Activated naive CD4-positive, alpha-beta T cell treated with anti-CD3 and anti-CD28 coated beads, Interleukin-2, amount 50 U/mL, for 16 hours (primary cell): ENCODE results near the gene DHRS7.

Experiments used
- DNase-seq: peaks from one replicate; pipeline ENCODE4 v3.0.0-alpha.2; 2020

Gene DHRS7, protein sequence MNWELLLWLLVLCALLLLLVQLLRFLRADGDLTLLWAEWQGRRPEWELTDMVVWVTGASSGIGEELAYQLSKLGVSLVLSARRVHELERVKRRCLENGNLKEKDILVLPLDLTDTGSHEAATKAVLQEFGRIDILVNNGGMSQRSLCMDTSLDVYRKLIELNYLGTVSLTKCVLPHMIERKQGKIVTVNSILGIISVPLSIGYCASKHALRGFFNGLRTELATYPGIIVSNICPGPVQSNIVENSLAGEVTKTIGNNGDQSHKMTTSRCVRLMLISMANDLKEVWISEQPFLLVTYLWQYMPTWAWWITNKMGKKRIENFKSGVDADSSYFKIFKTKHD

DNA sequence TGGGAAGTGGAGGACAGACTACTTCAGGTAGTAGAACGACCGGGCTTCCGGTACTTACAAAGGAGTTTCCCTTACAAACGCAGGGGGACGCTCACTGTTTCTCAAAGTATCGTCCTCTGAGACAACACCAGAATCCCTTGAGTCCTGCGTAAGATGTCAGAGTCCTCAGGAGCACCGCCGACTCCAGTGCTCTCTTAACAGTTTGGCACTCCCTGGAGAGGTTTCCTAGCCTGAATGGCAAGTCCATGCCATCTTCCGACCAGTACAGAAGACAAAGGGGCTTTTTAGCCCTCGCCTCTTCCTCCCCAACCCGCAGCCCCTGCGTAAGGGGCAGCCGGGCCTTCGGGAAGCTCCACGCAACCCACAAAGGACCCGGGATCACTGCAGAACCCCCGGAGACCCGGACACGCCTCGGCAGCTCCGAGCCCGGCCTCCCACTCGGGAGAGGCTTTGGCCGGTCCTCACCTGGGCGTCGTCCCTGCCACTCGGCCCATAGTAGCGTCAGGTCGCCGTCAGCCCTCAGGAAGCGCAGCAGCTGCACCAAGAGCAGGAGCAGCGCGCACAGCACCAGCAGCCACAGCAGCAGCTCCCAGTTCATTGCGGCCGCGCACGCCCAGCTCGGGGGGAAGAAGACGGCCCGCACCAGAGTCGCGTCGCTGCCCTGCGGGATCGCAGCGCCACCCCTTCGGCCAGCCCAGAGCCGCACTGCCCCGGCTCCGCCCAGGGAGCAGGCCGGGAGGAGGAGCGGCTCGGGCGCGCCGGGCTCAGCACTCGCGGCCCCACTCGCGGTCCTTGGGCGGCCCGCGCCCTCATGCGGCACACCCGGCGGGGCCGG, at the start of gene DHRS7:
TSS of gene DHRS7 (minus strand) at position 687 of the 835 bp plus-strand sequence. CDS start at position 598, 89 bp downstream.
- DNase-seq, result peak; percentile 58

DNA sequence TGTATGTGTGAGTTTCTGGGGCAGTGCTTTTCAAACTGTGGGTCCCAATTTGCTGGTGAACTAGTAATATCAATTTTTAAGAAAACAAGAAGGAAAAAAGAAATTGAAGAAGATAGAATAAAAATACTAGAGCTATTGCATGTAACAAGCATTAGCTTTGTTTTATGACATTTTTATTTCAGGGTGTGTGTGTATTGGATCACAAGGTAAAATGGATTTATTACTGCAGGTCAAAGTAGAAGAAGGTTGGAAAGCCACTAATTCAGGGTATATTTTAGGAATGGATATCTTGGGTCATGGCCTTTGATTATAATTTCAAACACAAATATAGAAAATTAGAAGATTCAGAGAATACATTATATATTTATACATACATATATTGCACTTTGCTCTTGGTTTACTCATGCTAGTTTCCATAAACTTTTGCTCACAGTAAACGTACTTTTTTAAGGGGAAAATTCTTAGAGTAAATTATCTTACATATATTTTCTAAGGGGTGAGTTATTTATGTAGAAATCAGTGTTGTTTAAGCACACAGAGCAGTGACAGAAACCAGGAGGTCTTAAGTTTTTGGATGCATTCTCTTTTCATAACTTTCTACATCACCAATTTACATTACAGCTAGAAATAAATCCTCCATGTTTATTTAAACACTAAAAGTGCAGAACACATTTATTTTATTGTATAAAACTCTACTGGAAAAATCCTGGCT, 49.4 kb upstream of the DHRS7 start:
- no peak for DNase-seq

DNA sequence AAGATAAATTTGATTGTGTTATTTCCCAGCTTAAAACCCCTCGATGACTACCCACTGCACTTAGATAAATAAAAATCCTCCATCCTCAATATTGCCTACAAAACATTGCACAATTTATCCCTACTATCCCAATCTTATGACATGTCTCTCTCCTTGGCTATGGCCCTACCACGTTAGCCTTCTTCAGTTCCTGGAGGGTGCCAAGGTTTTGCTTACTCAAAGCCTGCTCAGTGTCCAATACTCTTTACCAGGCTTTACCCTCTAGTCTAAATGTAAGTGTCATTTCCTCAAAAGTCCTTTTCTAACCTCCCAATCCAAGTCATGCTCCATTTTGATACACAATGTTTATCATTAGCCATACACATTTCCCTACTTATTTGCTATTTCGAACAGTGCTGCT, 48.8 kb upstream of the DHRS7 start:
- no peak for DNase-seq

DNA sequence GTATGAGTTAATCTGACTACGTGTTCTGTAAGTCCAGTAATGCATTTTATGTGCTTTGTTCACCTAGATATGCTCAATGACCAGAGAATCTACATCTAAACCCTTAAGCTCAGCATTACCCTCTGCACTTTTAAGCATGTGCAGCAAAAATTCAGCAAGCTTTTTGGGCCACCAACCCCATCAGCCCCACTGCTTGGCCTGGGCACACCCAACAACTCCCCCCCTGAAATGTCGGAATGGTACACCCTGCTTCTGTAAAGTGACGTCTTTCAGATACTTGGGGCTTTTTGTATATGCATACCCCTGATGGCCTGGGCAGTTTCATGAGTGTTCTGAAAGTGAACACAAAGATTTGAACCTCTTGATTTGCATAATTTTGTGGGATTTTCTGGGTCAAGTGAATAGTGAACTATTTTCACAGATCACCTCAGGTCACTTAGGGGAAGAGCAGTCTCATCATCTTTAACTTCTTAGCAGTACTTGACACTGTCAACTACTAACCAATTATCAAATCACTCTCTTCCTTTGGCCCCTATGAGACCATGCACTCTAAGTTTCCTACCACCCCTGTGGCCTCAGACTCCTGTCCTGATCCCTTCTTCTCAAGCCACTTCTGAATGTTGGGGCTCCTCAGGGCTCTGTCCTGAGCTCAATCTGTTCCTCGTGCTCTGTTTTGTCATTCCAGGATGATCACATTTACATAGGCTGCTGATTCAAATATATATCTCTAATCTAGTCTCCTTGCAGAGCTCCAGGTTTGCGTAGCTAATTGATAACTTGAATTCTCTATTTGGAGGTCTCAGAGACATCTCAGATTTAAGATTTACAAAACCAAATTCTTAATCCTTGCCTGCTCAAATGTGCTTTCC, 47.5 kb upstream of the DHRS7 start:
- no peak for DNase-seq

DNA sequence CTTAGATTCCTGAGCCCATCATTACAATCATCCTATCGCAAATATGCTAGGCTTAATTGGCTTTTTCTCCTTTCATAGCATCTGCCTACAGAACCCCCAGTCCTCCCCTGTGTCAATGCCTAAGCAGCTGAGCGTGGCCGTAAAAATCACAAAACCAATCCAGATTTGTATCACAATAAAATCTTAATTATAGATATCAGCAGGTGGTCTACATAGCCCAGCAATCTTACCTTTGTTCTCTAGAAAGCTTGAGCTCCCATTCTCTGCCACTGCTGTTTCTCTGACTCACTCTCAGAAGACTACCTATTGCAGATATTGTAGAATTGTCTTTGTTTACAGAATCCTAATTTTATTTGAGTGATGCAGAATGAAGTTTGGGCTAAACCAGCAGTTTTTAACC, 46.0 kb upstream of the DHRS7 start:
- DNase-seq, result no peak

DNA sequence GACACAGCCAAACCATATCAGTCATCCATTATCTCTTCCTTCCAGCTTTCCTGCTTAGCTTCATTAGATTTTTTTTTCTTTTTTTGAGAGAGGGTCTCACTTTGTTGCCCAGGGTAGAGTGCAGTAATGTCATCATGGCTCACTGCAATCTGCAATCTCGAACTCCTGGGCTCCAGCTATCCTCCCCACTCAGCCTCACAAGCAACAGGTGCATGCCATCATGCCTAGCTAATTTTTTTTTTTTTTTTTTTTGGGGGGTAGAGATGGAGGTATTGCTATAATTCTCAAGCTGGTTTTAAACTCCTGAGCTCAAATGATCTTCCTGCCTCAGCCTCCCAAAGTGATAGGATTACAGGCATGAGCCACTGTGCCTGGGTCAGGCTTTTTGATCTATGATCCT, 45.5 kb upstream of the DHRS7 start:
- DNase-seq, result no peak

DNA sequence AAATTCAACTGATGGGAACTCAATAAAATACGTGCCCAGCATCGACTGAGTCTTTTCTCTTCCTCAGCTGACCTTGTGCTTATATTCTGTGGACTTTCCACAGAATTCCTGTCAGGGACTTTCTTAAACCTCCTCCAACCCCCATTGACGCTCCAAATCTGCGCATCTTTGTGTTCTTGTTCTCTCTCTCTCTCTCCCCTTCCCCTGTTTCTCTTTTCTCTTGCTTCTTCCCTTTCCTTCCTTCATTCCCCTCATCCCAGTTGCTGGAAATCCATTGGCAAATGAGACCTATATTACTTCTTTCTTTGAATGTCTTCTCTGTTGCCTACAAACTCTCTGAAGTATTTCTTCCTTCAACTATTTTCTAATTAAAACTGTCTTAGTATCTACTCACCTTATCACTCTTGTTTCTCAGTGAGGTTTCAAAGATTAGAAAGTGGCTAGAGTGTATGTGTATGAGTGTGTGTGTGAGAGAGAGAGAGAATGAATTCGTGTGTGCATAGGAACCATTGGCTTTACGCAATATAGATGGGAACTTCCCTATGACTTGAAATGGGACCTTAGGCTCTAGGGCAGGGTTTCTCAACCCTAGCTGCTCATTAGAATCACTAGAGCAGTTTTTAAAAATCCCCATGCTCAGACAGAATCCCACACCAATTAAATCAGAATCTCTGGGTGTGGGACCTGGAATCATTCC, 41.8 kb upstream of the DHRS7 start:
- DNase-seq, result no peak

DNA sequence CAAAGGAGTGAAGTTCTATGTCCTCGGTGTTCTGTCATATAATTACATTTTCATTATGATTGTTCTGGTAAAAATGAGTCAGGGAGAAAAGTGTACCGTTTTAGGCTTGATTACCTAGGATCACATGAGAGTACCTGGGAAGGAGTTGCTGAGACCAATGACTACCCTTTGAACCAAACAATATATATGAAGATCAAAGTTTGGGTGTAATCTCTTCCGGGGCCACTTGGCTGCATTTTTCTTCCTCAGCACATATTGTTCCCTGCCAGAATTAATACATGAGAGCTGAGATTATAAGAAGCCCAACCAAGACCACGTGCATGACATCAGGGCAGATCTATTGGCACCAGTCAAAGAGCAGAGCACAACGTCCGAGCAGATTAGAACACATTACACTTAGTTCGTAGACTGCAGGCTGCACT, 41.1 kb upstream of the DHRS7 start:
- DNase-seq, result no peak

DNA sequence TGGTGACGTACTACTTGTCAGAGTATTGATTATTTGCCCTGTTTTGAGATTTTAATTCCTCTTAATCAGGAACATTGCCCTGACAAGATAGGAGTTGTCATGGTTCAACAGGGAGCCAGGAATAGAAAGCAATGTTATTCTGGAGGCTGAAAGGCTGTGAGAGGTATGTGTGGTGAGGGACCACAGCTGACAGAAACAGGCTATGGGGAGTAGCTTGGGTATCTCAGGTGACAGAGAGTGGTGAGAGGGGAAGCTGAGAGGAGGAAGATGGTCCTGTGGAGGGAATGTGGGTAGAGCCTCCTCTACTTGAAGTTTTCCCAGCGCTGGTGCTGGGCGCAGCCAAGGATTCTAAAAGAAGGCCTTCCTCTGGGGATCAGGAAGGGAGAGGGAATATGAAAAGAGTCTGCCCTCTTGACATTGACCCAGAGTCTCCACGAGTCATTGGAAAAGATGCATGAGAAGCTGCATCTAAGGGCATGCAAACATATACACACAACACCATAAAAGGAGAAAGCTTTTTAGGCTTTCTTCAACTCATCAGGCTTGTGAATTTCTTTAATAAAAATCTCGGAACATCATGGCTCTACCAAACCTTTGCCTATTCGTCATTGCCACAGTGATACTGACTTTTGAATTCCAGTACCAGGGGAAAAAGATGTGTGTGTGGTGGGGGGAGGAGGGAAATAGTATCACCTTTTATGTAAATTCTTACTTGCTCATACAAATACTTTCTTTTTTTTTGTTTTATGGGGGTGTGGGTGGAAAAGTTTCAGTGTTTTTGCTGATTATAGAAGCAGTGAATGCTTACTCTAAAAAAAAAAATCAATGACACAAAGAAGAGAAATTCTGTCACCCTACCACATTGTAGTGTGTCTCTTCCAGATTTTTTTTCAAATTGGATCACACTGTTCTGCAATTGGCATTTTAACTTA, 39.9 kb upstream of the DHRS7 start:
- DNase-seq, result no peak

DNA sequence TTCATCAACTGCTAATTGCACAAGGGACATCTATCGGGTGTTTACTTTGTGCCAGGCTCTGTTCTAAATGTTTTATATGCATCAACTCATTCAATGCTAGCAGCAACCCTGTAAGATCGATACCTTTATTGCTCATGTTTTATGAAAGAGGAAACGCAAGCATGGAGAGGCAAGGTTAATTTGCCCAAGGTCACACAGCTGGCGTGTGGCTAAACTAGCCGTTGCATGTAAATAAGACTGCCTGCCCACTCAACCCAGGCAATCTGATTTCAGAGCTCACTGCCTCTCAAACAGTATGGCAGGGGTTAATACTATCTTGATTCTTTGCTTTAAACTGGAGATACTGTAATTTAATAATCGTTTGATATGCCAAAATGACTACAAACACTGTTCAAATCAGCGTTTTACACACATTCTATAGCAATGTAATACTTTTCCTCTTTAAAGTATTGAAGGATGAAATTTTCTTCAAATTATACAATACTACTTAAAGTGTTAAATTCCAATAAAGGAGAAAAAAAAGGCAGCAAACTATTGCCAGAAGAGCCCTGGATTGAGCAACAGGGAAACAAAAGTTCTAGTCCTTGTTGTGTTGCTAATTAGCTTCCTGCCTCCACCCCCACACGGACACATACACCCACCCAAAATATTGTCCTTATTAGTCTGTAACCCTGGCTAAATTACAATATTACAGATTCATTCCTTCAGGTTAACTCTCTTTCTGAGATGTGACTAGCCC, 39.1 kb upstream of the DHRS7 start:
- DNase-seq, result no peak

DNA sequence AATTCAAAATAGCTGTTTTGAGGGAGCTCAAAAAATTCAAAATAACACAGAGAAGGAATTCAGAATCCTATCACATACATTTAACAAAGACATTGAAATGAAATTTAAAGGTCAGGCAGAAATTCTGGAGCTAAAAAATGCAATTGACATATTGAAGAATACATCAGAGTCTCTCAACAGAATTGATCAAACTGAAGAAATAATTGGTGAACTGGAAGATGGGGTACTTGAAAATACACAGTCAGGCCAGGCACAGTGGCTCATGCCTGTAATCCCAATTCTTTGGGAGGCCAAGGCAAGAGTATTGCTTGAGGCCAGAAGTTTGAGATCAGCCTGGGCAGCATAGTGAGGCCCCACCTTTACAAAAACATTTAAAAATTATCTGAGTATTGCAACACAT, 34.1 kb upstream of the DHRS7 start:
- no peak for DNase-seq

DNA sequence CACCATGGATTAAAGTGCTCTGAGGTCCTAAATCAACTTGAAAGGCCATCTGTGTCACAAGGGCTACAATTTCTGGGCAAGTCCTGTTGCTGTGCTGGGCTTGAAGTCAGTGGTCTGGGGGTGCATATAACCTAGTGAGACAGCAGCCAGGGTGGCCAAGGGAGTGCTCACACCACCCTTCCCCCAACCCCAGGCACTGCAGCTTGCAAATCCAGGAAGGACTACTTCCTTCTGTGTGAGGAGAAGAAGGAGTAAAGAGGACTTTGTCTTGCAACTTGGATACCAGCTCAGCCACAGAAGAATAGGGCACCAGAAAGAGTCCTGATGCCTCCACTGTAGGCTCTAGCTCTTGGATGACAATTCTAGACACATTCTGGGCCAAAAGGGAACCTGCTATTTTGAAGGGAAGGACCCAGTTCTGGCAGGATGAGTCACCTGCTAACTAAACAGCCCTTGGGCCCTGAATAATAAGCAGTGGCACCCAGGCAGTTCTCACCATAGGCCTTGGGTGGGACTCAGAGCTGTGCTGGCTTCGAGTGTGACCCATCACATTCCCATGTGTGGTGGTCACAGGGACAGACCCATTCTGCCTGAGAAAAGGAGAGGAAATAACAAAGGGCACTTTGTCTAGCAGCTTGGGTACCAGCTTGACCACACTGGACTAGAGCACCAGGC, 32.6 kb upstream of the DHRS7 start:
- no peak for DNase-seq

DNA sequence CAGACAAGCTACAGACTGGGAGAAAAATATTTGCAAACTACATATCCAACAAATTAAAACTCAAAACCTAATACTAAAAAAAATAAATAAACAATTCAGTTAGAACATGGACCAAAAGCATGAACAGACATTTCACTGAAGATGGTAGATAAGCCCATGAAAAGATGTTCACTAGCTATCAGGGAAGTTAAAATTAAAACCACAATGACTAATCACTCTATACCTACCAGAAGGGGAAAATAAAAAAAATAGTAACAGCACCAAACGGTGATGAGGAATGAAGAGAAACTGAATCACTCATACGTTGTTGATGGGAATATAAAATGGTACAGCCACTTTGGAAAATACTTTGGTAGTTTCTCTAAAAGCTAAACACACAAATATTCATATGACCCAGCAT, 31.1 kb upstream of the DHRS7 start:
- DNase-seq, result no peak

DNA sequence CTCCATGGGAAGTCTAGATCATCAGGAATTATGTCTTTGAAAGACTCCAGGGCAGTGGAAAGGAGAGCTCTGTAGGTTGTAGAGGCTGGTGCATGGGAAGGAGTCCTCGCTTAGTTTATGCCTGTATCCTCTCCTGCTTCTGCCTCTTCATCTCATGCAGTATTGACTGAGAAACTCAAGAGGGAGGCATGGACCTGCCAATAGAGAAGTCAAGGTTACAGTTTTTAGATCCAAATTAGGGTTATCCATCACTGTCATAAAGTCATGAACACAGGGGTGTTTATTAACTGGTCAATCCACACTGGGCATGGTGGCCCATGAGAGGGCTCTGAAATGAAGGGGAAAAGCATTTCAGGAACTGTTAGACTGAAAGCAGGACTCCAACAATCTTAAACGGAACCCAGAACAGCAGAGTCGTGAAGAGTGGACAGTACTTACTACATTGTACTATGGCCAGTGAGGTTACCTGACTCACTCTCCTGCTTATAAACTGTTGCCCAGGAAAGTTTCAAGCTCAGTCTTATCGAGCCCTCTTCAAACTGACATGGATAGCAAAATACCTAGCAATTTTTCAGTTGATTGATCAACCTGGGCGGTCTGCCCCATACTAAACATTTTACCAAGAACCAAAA, 30.1 kb upstream of the DHRS7 start:
- DNase-seq, result no peak

DNA sequence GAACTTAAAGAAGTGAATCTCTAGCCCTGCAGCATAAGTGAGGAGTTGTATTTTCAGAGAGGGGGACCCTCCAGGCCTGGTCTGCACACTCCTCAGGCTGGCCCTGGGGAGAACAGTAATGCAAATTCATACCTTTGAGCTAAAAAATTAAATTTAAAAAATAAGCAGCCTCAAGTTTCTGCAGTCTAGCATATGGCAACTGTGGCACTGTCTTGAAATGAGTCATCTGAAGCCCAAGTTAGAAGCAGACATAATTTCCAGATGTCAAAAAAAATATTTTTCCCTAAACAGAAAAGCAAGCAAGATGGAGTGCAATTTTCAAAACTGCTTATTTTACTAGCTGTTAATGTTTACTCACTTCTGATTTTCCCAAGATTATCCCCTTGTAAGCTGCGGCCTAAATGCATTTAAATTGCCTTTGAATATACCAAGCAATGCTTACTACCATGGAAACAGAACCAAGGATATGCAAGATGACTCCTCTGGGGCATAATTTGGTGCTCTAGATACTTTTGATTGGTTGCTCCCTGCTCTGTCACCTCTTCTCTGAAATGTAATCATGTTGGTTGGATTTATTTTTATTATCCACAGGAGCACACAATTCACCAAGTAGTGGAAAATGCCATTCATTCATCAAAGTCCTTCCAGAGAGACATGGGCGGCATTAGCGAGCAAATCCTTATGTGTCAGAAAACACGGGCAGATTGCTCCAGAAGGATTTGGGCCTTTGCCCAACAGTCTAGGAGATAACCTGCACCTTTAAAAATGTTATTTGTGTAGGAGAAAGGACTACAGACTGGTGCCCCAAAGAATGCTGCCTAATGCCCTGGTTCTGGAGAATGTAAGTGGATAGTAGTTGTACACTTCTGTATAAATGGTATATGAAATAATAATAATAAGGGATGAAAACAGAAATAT, 25.0 kb upstream of the DHRS7 start:
- DNase-seq, result no peak

DNA sequence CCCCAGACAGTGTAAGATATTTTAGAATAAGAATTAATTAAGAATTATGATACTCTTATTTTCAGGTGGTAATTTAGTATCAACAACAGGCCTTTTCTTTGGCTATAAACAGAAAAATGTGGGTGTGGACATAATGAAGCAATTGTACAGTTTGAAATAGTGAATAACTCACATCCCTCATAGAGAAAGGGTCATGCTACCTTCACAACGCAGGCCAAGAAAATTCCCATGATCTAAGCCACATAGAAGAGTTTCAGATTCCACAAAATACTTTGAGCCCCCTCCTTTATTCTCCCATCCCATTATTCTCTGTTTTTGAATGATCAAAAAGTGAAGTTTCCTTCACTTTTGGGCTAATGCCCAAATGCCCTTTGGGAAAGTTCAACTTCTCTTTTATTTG, 23.5 kb upstream of the DHRS7 start:
- no peak for DNase-seq

DNA sequence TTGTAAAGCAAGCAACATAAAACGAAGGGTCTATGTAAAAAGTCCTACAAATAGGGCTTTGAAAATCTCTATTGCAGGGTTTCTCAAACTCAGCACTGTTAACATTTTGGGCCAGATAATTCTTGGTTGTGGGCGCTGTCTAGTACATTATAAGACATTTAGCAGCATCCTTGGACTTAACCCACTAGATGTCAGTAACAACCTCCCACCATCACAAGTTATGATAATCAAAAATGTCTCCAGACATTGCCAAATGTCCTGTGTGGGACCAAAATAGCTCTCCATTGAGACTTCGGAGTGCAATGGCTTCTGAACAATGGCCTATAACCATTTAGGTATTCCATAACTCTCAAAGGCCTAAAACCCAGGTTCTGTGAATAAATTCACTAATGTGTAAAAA, 22.9 kb upstream of the DHRS7 start:
- DNase-seq, result no peak
